PC-9 (cell line): Measurements from ENCODE around the gene CHST12.

Experiments
- EZH2 ChIP-seq: fragments of 200-600 bp; sonication (generic); IDR thresholded peaks from 2 replicates; pipeline ENCODE4 v1.8.0; 2017; ENCODE audit warnings: antibody characterized with exemption, low read depth
- TF ChIP-seq, protein P1 (sequence below): fragments of 200-600 bp; sonication (generic); conservative IDR thresholded peaks from 2 replicates; pipeline ENCODE4 v1.6.1; 2017; ENCODE audit warnings: mixed run types, antibody characterized with exemption, mild to moderate bottlenecking, moderate library complexity

DNA sequence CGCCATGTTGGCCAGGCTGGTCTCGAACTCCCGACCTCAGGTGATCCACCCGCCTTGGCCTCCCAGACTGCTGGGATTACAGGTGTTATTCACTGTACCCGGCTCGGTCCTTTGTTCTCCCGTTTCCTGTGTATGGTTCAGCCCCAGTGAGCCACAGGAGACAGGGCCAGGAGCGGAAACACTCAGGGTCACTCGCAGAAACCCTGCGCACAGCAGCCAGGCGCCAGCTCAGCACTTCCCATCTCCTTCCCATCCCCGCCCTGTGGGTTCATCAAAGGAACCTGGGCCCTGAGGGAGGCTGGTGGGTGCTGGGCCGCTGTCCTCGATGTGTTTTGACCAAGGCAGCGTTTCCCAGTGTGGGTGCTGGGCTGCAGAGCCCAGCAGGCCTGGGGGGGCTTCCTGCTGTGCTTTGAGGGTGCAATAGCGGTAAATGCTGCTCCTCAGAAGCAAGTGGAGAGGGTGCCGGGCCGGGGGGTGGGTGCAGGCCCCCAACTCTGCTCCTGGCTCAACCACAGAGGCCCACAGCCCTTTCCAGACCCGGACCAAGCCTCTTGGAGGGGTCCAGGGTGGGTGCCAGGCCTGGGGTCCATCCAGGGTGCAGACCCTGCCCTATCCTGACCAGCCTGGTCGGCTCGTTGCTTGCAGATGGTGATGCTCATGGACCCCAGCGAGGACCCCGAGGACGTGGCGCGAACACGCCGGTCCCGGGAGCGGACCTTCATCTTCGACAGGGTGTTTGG is 15.3 kb upstream of the CHST12 start:
- no peak for TF ChIP-seq EZH2
- TF ChIP-seq, protein P1, sequence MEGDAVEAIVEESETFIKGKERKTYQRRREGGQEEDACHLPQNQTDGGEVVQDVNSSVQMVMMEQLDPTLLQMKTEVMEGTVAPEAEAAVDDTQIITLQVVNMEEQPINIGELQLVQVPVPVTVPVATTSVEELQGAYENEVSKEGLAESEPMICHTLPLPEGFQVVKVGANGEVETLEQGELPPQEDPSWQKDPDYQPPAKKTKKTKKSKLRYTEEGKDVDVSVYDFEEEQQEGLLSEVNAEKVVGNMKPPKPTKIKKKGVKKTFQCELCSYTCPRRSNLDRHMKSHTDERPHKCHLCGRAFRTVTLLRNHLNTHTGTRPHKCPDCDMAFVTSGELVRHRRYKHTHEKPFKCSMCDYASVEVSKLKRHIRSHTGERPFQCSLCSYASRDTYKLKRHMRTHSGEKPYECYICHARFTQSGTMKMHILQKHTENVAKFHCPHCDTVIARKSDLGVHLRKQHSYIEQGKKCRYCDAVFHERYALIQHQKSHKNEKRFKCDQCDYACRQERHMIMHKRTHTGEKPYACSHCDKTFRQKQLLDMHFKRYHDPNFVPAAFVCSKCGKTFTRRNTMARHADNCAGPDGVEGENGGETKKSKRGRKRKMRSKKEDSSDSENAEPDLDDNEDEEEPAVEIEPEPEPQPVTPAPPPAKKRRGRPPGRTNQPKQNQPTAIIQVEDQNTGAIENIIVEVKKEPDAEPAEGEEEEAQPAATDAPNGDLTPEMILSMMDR, result no peak
